ENCODE measurements around the gene MICAL3.

DNA sequence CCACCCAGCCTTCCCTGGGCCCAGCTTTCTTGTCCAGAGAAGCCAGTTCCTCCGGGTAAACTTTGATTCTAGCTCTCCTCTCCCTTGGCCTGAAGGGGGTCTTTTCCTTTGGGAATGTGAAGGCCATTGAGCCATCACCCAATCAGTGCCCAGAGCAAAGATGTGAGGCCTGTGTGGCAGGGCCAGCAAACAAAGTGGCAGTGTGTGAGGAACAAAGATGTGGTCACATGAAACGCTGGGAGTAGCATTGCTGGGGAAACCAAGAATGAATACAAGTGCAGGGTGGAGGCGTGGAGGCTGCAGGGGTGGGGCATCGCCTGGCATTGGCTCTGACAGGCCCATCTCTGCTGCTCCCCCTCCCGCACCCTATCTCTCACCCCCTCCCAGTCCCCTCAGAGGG lies 158.2 kb downstream of the MICAL3 start:
- no peak for TF ChIP-seq POLR2A (IDR thresholded peaks at IDR 0.05)
- TF ChIP-seq, protein P1, sequence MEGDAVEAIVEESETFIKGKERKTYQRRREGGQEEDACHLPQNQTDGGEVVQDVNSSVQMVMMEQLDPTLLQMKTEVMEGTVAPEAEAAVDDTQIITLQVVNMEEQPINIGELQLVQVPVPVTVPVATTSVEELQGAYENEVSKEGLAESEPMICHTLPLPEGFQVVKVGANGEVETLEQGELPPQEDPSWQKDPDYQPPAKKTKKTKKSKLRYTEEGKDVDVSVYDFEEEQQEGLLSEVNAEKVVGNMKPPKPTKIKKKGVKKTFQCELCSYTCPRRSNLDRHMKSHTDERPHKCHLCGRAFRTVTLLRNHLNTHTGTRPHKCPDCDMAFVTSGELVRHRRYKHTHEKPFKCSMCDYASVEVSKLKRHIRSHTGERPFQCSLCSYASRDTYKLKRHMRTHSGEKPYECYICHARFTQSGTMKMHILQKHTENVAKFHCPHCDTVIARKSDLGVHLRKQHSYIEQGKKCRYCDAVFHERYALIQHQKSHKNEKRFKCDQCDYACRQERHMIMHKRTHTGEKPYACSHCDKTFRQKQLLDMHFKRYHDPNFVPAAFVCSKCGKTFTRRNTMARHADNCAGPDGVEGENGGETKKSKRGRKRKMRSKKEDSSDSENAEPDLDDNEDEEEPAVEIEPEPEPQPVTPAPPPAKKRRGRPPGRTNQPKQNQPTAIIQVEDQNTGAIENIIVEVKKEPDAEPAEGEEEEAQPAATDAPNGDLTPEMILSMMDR (IDR thresholded peaks at IDR 0.05): no peak
